HG02571 (cell line): Measurements from ENCODE around the gene NUMB.

ENCODE experiments used
- ATAC-seq: cut with Tn5 transposase; IDR thresholded peaks from one replicate; pipeline ENCODE4 v1.9.1; 2021; ENCODE audit warnings: mild to moderate bottlenecking, moderate library complexity; ENCODE audit not compliant: unreplicated experiment

The NUMB gene

DNA sequence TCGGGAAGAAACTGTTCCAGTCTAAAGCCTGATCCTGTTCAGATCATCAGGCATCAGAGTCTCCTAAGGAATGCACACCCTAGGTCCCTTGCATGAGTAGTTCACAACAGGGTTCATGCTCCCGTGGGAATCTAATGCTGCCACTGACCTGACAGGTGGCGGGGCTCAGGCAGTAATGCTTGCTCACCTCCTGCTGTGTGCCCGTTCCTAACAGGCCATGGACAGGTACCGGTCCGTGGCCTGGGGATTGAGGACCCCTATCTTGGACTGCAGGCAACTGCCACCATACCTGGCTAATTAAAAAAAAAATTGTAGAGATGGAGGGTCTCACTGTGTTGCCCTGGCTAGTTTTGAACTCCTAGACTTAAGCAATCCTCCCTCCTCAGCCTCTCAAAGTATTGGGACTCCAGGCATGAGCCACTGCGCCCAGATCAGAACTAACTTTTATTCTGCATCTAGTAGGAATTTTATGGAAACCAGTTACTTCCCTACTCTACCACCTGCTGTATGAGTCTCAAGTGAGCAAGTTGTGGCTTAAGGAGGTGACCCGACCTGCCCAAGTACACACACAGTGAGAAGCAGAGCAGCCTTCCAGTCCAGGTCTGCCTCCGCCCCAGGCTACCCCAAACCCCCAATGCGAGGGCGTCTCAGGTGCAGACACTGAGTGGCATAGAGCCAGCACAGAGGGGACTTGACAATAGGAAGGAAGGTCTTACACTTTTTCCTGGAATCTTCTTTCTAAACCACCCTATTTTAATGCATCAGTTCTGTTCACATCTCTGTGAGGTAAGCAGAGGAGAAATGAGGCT lies 223.6 kb downstream of the NUMB start:
- no peak for ATAC-seq

- ATAC-seq = no peak
Measured at GRCh38 chr14:73234029-73234428, 224.3 kb downstream of the NUMB start.

GRCh38 chr14:73233564-73233963 lies 224.8 kb downstream of the NUMB start:
- no peak for ATAC-seq

- ATAC-seq = no peak
Measured at GRCh38 chr14:73232984-73233383, 225.4 kb downstream of the NUMB start.

DNA sequence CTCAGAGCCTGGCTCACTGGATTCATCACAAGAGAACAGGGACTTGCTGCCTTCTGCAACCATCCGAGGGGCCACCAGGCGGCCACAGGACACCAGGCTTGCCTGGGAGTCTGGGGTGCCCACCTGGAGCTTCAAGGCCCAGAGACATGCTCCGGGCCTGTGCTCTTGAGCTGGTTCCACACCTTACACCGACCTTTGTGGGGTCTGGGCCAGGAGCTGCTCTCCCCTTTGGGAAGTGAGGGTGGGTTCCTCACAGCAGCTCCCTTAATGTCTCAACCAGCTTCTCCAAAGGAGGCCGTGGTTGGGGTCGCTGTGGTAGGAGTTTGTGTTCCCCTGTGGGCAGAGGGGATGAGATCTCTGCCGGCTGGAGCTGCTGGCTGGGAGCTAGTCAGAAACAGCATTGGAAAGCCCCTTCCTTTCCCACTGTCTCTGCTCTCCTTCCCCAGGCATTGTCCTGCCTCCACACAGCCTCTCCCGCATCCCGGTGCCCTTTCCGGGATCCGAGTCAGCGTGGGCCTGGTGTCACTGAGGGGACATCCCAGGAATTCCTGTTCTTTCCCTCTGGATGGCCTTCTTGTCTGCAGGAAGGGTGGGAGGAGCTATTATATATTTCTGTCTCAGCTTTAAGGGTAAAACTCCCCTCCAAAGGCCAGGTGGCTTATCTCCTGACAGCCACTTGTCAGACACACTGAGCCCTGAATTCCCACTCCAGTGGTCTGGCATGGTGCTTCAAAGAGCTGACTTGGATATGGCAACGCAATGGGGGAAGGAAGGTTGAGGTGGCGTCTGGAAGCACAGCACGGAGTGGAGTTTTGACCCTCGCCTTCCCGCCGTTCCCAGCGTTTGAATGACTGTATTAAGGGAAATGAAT lies 226.1 kb downstream of the NUMB start:
- no peak for ATAC-seq

DNA sequence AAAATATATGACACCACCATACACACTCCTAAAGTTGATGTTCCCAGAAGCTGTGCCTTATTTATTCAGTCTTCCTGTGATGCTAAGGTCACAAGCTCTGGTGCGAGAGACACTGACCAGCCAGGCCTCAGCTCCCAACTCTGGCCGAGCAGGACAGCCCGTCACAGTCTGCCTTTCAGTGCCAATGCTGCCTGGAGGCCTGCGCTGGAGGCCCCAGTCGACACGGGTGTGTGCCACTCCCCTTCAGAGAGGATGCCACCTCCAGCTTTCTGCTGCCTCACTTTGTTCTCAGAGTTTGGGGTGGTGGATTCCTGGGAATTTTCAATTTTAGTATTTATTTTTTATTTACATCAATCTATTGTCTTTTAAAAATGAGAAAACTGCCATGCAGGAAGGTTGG lies 228.3 kb downstream of the NUMB start:
- ATAC-seq = no peak

DNA sequence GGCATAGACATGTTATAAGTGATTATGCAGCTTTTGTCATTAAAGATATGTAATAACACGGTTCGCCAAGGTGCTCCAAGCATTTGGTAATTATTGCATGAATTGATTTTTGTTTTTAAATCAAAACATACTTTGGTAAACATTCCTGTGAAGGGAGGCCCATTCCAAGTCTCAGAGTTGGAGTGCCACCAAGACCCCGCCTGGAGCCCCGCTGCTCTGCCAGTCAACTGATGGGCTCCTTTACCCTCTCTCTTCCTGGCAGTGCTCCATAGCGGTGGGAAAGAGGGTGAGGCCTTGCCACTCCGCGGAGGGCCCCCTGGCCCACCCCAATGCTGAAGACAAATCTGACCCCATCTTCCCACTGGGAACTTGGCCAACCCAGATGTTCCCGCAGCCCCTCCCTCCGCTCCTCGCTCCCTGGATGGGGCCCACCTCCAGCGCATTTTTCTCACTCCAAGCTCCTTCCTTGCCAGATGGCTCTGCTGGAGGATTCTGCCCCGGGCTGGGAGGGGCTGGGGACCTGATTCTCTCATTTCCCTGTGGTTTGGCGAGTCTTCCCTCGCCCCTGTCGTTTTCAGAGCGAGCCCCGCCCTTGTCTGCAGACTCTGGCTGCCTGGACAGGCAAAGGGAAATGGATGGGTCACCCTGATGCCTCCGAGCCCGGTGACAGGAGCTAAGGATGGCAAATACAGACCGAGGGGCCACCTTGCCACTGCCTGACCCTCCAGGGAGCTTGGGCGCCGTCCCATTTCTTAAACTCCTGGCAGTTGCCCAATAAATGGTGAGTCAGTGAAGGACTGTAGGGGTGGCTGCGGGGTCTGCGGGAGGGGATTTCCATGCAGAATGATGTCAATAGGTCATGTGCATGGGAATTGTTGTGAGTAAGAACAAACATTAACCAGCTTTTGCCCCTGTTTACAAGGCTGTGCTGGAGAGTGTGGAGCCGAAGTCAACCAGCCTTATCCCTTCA lies 230.2 kb downstream of the NUMB start:
- no peak for ATAC-seq

GRCh38 chr14:73225496-73225895 lies 232.8 kb downstream of the NUMB start:
- no peak for ATAC-seq
